MM.1S (cell line): ENCODE measurements around the gene MAML3.

Source experiments
- DNase-seq: peaks from one replicate; pipeline ENCODE4 v3.0.0-alpha.2; 2015
- H2AFZ ChIP-seq: fragments of 300-600 bp; sonication (generic); 2 replicates; pipeline ENCODE4 v1.6.0; 2016; ENCODE audit warnings: antibody characterized with exemption, low read length
- H3F3A ChIP-seq: fragments of 300-600 bp; sonication (generic); 2 replicates; pipeline ENCODE4 v1.6.1; 2016; ENCODE audit warnings: mild to moderate bottlenecking, antibody characterized with exemption, low read length, moderate library complexity, mixed read lengths; ENCODE audit not compliant: insufficient read depth
- H3K27ac ChIP-seq: fragments of 300-600 bp; sonication (generic); 2 replicates; pipeline ENCODE4 v1.5.1; 2016; ENCODE audit warnings: mild to moderate bottlenecking, low read length
- H3K27me3 ChIP-seq: fragments of 300-600 bp; sonication (generic); replicated peaks from 2 replicates; pipeline ENCODE4 v1.6.0; 2016; ENCODE audit warnings: low read length; ENCODE audit not compliant: insufficient read depth
- H3K36me3 ChIP-seq: fragments of 300-600 bp; sonication (generic); replicated peaks from 2 replicates; pipeline ENCODE4 v1.6.1; 2016; ENCODE audit warnings: mild to moderate bottlenecking, low read length, mixed read lengths; ENCODE audit not compliant: insufficient read depth
- H3K4me1 ChIP-seq: fragments of 300-600 bp; sonication (generic); 2 replicates; pipeline ENCODE4 v1.6.1; 2016; ENCODE audit warnings: low read length, mixed read lengths
- H3K4me2 ChIP-seq: fragments of 300-600 bp; sonication (generic); 2 replicates; pipeline ENCODE4 v1.6.0; 2016; ENCODE audit warnings: low read depth, low read length
- H3K4me3 ChIP-seq: fragments of 300-600 bp; sonication (generic); 2 replicates; pipeline ENCODE4 v1.5.1; 2016; ENCODE audit warnings: low read length, mixed read lengths
- H3K79me2 ChIP-seq: fragments of 300-600 bp; sonication (generic); 2 replicates; pipeline ENCODE4 v1.6.1; 2016; ENCODE audit warnings: mixed run types, low read length, mixed read lengths
- H3K9ac ChIP-seq: fragments of 300-600 bp; sonication (generic); 2 replicates; pipeline ENCODE4 v1.6.1; 2016; ENCODE audit warnings: low read length, mixed read lengths
- H3K9me2 ChIP-seq: fragments of 300-600 bp; sonication (generic); replicated peaks from 2 replicates; pipeline ENCODE4 v1.6.1; 2016; ENCODE audit warnings: mild to moderate bottlenecking, low read length, mixed read lengths; ENCODE audit not compliant: insufficient read depth
- H3K9me3 ChIP-seq: fragments of 300-600 bp; sonication (generic); replicated peaks from 2 replicates; pipeline ENCODE4 v1.6.1; 2016; ENCODE audit warnings: mild to moderate bottlenecking, low read length, mixed read lengths; ENCODE audit not compliant: insufficient read depth
- H4K20me1 ChIP-seq: fragments of 300-600 bp; sonication (generic); 2 replicates; pipeline ENCODE4 v1.6.1; 2016; ENCODE audit warnings: mild to moderate bottlenecking, low read length, moderate library complexity, mixed read lengths; ENCODE audit not compliant: insufficient read depth
- CTCF ChIP-seq: fragments of 300-600 bp; sonication (generic); IDR thresholded peaks from 2 replicates; pipeline ENCODE4 v1.5.1; 2016; ENCODE audit warnings: antibody characterized with exemption, low read length, mixed read lengths
- EZH2 ChIP-seq: fragments of 300-600 bp; sonication (generic); optimal IDR thresholded peaks from 2 replicates; pipeline ENCODE3; 2017; ENCODE audit warnings: low read depth, mild to moderate bottlenecking, antibody characterized with exemption, low read length, mixed read lengths
- EZH2phosphoT487 ChIP-seq: fragments of 300-600 bp; sonication (generic); IDR thresholded peaks from 2 replicates; pipeline ENCODE4 v1.6.1; 2018; ENCODE audit warnings: antibody characterized with exemption, low read length

Gene MAML3

GRCh38 chr4:139857021-139857420 lies 297.0 kb downstream of the MAML3 start:
- Histone ChIP-seq H3K9ac (no peak overlapping the region), H3F3A (no peaks in the 10 kb centered on the region), H3K36me3 (no peaks in the 10 kb centered on the region), H3K9me2 (no peaks in the 10 kb centered on the region), H4K20me1 (no peaks in the 10 kb centered on the region), H3K4me3 (no peak overlapping the region), H2AFZ (no peak overlapping the region), H3K27ac (no peak overlapping the region), H3K79me2 (no peaks in the 10 kb centered on the region), H3K9me3 (no peaks in the 10 kb centered on the region), H3K27me3 (no peaks in the 10 kb centered on the region), H3K4me2 (no peak overlapping the region), H3K4me1 (no peaks in the 10 kb centered on the region)
- DNase-seq: no peak
- TF ChIP-seq CTCF (no peak), EZH2phosphoT487 (no peak), EZH2 (no peak)

GRCh38 chr4:139854668-139855403 lies 299.1 kb downstream of the MAML3 start:
- no peaks in the 10 kb centered on the region for H3K9me2 ChIP-seq
- H3K4me2 ChIP-seq: no peak overlapping the region
- DNase-seq: no peak
- no peaks in the 10 kb centered on the region for H4K20me1 ChIP-seq
- no peaks in the 10 kb centered on the region for H3K4me1 ChIP-seq
- H3K36me3 ChIP-seq: no peaks in the 10 kb centered on the region
- no peak overlapping the region for H3K4me3 ChIP-seq
- TF ChIP-seq EZH2phosphoT487 (no peak), EZH2 (no peak), CTCF (no peak)
- H3K27ac ChIP-seq: no peak overlapping the region
- no peaks in the 10 kb centered on the region for H3K27me3 ChIP-seq
- no peaks in the 10 kb centered on the region for H3K79me2 ChIP-seq
- no peak overlapping the region for H3K9ac ChIP-seq
- no peak overlapping the region for H2AFZ ChIP-seq
- H3K9me3 ChIP-seq: no peaks in the 10 kb centered on the region
- H3F3A ChIP-seq: no peaks in the 10 kb centered on the region

GRCh38 chr4:139853309-139853708 lies 300.7 kb downstream of the MAML3 start:
- Histone ChIP-seq H3K9me3 (no peaks in the 10 kb centered on the region), H3K4me2 (no peak overlapping the region), H3K36me3 (no peaks in the 10 kb centered on the region), H3K4me3 (no peak overlapping the region), H2AFZ (no peak overlapping the region), H3F3A (no peaks in the 10 kb centered on the region), H3K27ac (no peak overlapping the region), H3K4me1 (no peaks in the 10 kb centered on the region), H4K20me1 (no peaks in the 10 kb centered on the region), H3K27me3 (no peaks in the 10 kb centered on the region), H3K9me2 (no peaks in the 10 kb centered on the region), H3K9ac (no peak overlapping the region), H3K79me2 (no peaks in the 10 kb centered on the region)
- TF ChIP-seq CTCF (no peak), EZH2 (no peak), EZH2phosphoT487 (no peak)
- no peak for DNase-seq
